Peyer's patch (tissue), 4 donors: Measurements from ENCODE around the gene TMEM51.

Source experiments
- POLR2A ChIP-seq, 2 donors: fragments of 450-650 bp; IDR thresholded peaks; one replicate each; pipeline ENCODE4 v1.5.1; 2017; ENCODE audit warnings: antibody characterized with exemption in 2 of 2, mild to moderate bottlenecking in 2 of 2, moderate library complexity in 2 of 2
- TF ChIP-seq, protein P1 (sequence below), 6 experiments: fragments of 450-650 bp in 4 of 6; fragments of 200-600 bp in 2 of 6; sonication (generic) in 1 of 6; IDR thresholded peaks; one replicate each; pipeline ENCODE4 v1.5.1; 2017 to 2019; ENCODE audit warnings: antibody characterized with exemption in 6 of 6, mild to moderate bottlenecking in 3 of 6, moderate library complexity in 1 of 6

DNA sequence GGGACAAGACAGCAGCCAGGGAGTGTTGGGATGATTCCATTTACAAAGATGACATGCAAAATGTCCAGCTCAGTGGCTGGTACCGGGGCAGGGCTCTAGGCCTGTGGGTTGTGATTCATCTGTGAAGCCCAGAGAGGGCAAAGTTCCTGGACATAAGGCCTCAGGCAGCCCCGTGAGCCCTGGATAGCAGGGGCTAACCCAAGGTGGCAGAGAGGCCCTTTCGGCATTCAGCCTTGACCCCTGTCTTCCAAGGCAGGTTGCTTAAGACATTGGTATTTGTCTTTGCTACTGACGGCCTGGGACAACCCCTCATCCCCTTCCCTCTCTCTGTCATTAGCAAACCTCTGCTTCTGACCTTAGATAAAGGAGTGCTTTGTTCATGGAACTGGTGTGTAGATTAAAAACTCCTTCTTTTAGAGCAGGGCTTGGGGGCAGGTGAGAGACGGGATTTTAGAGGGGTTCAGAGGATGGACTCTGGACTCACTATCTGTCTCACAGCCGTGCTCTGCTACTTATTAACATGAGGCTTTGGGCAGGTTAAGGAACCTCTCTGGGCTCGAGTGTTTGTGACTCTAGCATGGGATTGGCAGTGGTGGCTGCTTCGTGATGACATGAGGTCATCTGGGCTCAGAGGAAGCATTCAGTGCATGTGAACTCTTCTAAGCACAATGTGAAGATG is 36.3 kb downstream of the TMEM51 start:
- TF ChIP-seq, protein P1, sequence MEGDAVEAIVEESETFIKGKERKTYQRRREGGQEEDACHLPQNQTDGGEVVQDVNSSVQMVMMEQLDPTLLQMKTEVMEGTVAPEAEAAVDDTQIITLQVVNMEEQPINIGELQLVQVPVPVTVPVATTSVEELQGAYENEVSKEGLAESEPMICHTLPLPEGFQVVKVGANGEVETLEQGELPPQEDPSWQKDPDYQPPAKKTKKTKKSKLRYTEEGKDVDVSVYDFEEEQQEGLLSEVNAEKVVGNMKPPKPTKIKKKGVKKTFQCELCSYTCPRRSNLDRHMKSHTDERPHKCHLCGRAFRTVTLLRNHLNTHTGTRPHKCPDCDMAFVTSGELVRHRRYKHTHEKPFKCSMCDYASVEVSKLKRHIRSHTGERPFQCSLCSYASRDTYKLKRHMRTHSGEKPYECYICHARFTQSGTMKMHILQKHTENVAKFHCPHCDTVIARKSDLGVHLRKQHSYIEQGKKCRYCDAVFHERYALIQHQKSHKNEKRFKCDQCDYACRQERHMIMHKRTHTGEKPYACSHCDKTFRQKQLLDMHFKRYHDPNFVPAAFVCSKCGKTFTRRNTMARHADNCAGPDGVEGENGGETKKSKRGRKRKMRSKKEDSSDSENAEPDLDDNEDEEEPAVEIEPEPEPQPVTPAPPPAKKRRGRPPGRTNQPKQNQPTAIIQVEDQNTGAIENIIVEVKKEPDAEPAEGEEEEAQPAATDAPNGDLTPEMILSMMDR (IDR thresholded peaks at IDR 0.05): peak in 1 of 6 experiments; percentile 3
- TF ChIP-seq POLR2A (IDR thresholded peaks at IDR 0.05): no peak
